Stimulated activated CD4-positive, alpha-beta T cell treated with anti-CD3 and anti-CD28 coated beads, Interleukin-12 subunit alpha, Interleukin-12 subunit beta, amount 100 ng/mL, for 4 hours (primary cell): ENCODE results near the gene HIVEP1.
"Not testable (repeated sequence)": the region's sequence is repeated elsewhere in the genome, so short reads cannot be mapped to it uniquely, and the experiment has no call there.

ENCODE experiments used
- DNase-seq: peaks from one replicate; pipeline ENCODE4 v3.0.0-alpha.2; 2020

HIVEP1 gene

GRCh38 chr6:12163744-12164507, 151.8 kb downstream of the HIVEP1 start:
- DNase-seq = no peak

- no peak for DNase-seq
Measured at GRCh38 chr6:12164508-12164770, 152.3 kb downstream of the HIVEP1 start.

- DNase-seq = no peak
Measured at GRCh38 chr6:12165297-12165696, 153.2 kb downstream of the HIVEP1 start.

GRCh38 chr6:12165722-12166280, 153.7 kb downstream of the HIVEP1 start:
- DNase-seq = no peak

GRCh38 chr6:12169377-12169776, 157.3 kb downstream of the HIVEP1 start:
- no peak for DNase-seq

- DNase-seq = no peak
Measured at GRCh38 chr6:12170351-12171092, 158.4 kb downstream of the HIVEP1 start.

- DNase-seq = no peak
Measured at GRCh38 chr6:12171717-12172116, 159.6 kb downstream of the HIVEP1 start.

GRCh38 chr6:12172572-12172971, 160.5 kb downstream of the HIVEP1 start:
- DNase-seq = no peak

- no peak for DNase-seq
Measured at GRCh38 chr6:12173181-12173580, 161.1 kb downstream of the HIVEP1 start.

- no peak for DNase-seq
Measured at GRCh38 chr6:12173661-12174060, 161.5 kb downstream of the HIVEP1 start.

GRCh38 chr6:12174878-12175277, 162.8 kb downstream of the HIVEP1 start:
- DNase-seq = no peak

GRCh38 chr6:12175626-12176025, 163.5 kb downstream of the HIVEP1 start:
- no peak for DNase-seq

GRCh38 chr6:12176782-12177181, 164.7 kb downstream of the HIVEP1 start:
- not testable (repeated sequence) for DNase-seq

- no peak for DNase-seq
Measured at GRCh38 chr6:12178521-12178920, 166.4 kb downstream of the HIVEP1 start.

GRCh38 chr6:12181481-12181880, 169.4 kb downstream of the HIVEP1 start:
- no peak for DNase-seq

GRCh38 chr6:12182676-12183075, 170.6 kb downstream of the HIVEP1 start:
- no peak for DNase-seq

- DNase-seq = no peak
Measured at GRCh38 chr6:12185081-12185673, 173.1 kb downstream of the HIVEP1 start.

GRCh38 chr6:12186528-12186927, 174.4 kb downstream of the HIVEP1 start:
- no peak for DNase-seq

- no peak for DNase-seq
Measured at GRCh38 chr6:12189150-12189549, 177.0 kb downstream of the HIVEP1 start.

GRCh38 chr6:12189661-12190060, 177.5 kb downstream of the HIVEP1 start:
- no peak for DNase-seq

GRCh38 chr6:12190252-12190651, 178.1 kb downstream of the HIVEP1 start:
- DNase-seq = no peak

GRCh38 chr6:12196326-12196936, 184.3 kb downstream of the HIVEP1 start:
- DNase-seq = no peak

GRCh38 chr6:12198851-12199250, 186.7 kb downstream of the HIVEP1 start:
- no peak for DNase-seq
